GM23248 (cell line): ENCODE measurements around the gene GLT1D1. TPM values are rescaled to one million over a fixed set of nuclear protein-coding genes. Genes with fewer than 3 reads are reported as not detected.
"Not testable (repeated sequence)": the region's sequence is repeated elsewhere in the genome, so short reads cannot be mapped to it uniquely, and the experiment has no call there.

Source experiments
- DNase-seq: peaks from one replicate; pipeline ENCODE4 v3.0.0-alpha.2; 2015
- H2AFZ ChIP-seq: fragments of 200-600 bp; sonication (generic); 2 replicates; pipeline ENCODE4 v1.6.1; 2016; ENCODE audit warnings: antibody characterized with exemption
- H3F3A ChIP-seq: fragments of 200-600 bp; sonication (generic); 2 replicates; pipeline ENCODE4 v1.6.1; 2016; ENCODE audit warnings: mild to moderate bottlenecking, antibody characterized with exemption, mixed run types; ENCODE audit not compliant: insufficient read depth
- H3K27ac ChIP-seq: fragments of 200-600 bp; sonication (generic); 2 replicates; pipeline ENCODE4 v1.5.1; 2016; ENCODE audit warnings: mild to moderate bottlenecking
- H3K27me3 ChIP-seq: fragments of 200-600 bp; sonication (generic); replicated peaks from 2 replicates; pipeline ENCODE4 v1.6.1; 2016; ENCODE audit warnings: mild to moderate bottlenecking; ENCODE audit not compliant: insufficient read depth
- H3K36me3 ChIP-seq: fragments of 200-600 bp; sonication (generic); 2 replicates; pipeline ENCODE4 v1.6.1; 2016; ENCODE audit warnings: low read depth, mild to moderate bottlenecking
- H3K4me1 ChIP-seq: fragments of 200-600 bp; sonication (generic); 2 replicates; pipeline ENCODE4 v1.6.1; 2016; ENCODE audit warnings: mild to moderate bottlenecking; ENCODE audit not compliant: insufficient read depth
- H3K4me2 ChIP-seq: fragments of 200-600 bp; sonication (generic); one replicate; pipeline ENCODE4 v1.6.1; 2016; ENCODE audit warnings: mild to moderate bottlenecking; ENCODE audit not compliant: unreplicated experiment
- H3K4me3 ChIP-seq: fragments of 200-600 bp; sonication (generic); 2 replicates; pipeline ENCODE4 v1.5.1; 2016; ENCODE audit warnings: mild to moderate bottlenecking
- H3K79me2 ChIP-seq: fragments of 200-600 bp; sonication (generic); 2 replicates; pipeline ENCODE4 v1.6.1; 2016; ENCODE audit warnings: mild to moderate bottlenecking; ENCODE audit not compliant: insufficient read depth
- H3K9ac ChIP-seq: fragments of 200-600 bp; sonication (generic); 2 replicates; pipeline ENCODE4 v1.6.1; 2016; ENCODE audit warnings: mild to moderate bottlenecking
- H3K9me2 ChIP-seq: fragments of 200-600 bp; sonication (generic); 2 replicates; pipeline ENCODE4 v1.6.1; 2016; ENCODE audit warnings: mixed run types, mild to moderate bottlenecking, moderate library complexity; ENCODE audit not compliant: insufficient read depth
- H3K9me3 ChIP-seq: fragments of 200-600 bp; sonication (generic); one replicate; pipeline ENCODE4 v1.6.1; 2017; ENCODE audit warnings: low read depth
- H4K20me1 ChIP-seq: fragments of 200-600 bp; sonication (generic); 2 replicates; pipeline ENCODE4 v1.6.0; 2016; ENCODE audit not compliant: insufficient read depth
- EZH2 ChIP-seq: fragments of 200-600 bp; sonication (generic); IDR thresholded peaks from 2 replicates; pipeline ENCODE4 v1.6.1; 2018; ENCODE audit warnings: antibody characterized with exemption, mild to moderate bottlenecking; ENCODE audit not compliant: insufficient read depth, poor library complexity, severe bottlenecking
- EZH2phosphoT487 ChIP-seq: fragments of 200-600 bp; sonication (generic); IDR thresholded peaks from 2 replicates; pipeline ENCODE4 v1.6.1; 2018; ENCODE audit warnings: antibody characterized with exemption, moderate library complexity, mild to moderate bottlenecking, low read depth; ENCODE audit not compliant: insufficient read depth
- WGBS, 2 experiments: methylation state at CpG; one replicate each; pipeline ENCODE4 v1.1.6; 2015 to 2017; ENCODE audit warnings: low lambda C conversion rate in 2 of 2, low coverage in 1 of 2; ENCODE audit errors: missing lambda C conversion rate in 2 of 2; 5-methylcytosine and 5-hydroxymethylcytosine counted together
- in situ Hi-C: fragments of 300-500 bp; cut with MboI; formaldehyde crosslinking; loops from 2 replicates; pipeline ENCODE4 v1.15.0; 2020
- polyA plus RNA-seq: library from polyadenylated mRNA; unstranded; fragments of >200 nt; fragmentation: Nextera tagmentation; extraction: Ambion mirVana; gene quantifications from 2 replicates; pipeline ENCODE4 v1.2.1, GENCODE V29; 2016
- total RNA-seq: library from RNA; depleted of rRNA; stranded (reverse); fragments of >200 nt; shearing (Covaris generic); gene quantifications from 2 replicates; pipeline ENCODE4 v1.2.3, GENCODE V29; 2014

The GLT1D1 gene
- total and polyA plus RNA-seq, 2 experiments from 2014 or later: not detected

- 15 to 25% methylated on average over 8 of the region's 8 CpGs for WGBS, 2 experiments
- H3K79me2 ChIP-seq: no peaks in the 10 kb centered on the region
- no peaks in the 10 kb centered on the region for H3K4me1 ChIP-seq
- DNase-seq: no peak
- no peaks in the 10 kb centered on the region for H4K20me1 ChIP-seq
- in situ Hi-C loops: no loop called here
- H3K27ac ChIP-seq: no peak overlapping the region
- H3K27me3 ChIP-seq: no peaks in the 10 kb centered on the region
- H2AFZ ChIP-seq: no peak overlapping the region
- H3K9ac ChIP-seq: no peak overlapping the region
- no peak overlapping the region for H3K4me2 ChIP-seq
- H3K4me3 ChIP-seq: no peak overlapping the region
- H3K36me3 ChIP-seq: no peaks in the 10 kb centered on the region
- no peaks in the 10 kb centered on the region for H3F3A ChIP-seq
- no peak for TF ChIP-seq EZH2
- no peak for TF ChIP-seq EZH2phosphoT487
- H3K9me2 ChIP-seq: no peaks in the 10 kb centered on the region
- H3K9me3 ChIP-seq: no peaks in the 10 kb centered on the region
Observed at GRCh38 chr12:128840862-128841468, 12.3 kb upstream of the GLT1D1 start.

- H3K9me2 ChIP-seq: no peaks in the 10 kb centered on the region
- no peaks in the 10 kb centered on the region for H3K4me1 ChIP-seq
- WGBS, 2 experiments: 43 to 46% methylated on average over 11 of the region's 11 CpGs
- H3K4me3 ChIP-seq: no peak overlapping the region
- DNase-seq: no peak
- H3K4me2 ChIP-seq: no peak overlapping the region
- H4K20me1 ChIP-seq: no peaks in the 10 kb centered on the region
- in situ Hi-C loops: no loop called here
- H3K27me3 ChIP-seq: no peaks in the 10 kb centered on the region
- no peak overlapping the region for H3K27ac ChIP-seq
- H3K9ac ChIP-seq: no peak overlapping the region
- no peak overlapping the region for H2AFZ ChIP-seq
- no peaks in the 10 kb centered on the region for H3K36me3 ChIP-seq
- TF ChIP-seq EZH2phosphoT487 (no peak), EZH2 (no peak)
- H3K79me2 ChIP-seq: no peaks in the 10 kb centered on the region
- H3K9me3 ChIP-seq: no peaks in the 10 kb centered on the region
- no peaks in the 10 kb centered on the region for H3F3A ChIP-seq
Observed at GRCh38 chr12:128842579-128842978, 10.7 kb upstream of the GLT1D1 start.

- WGBS, 2 experiments: 22 to 23% methylated on average over 4 of the region's 4 CpGs
- Histone ChIP-seq H3K4me2 (no peak overlapping the region), H3K9ac (no peak overlapping the region), H3K36me3 (no peaks in the 10 kb centered on the region), H3K9me2 (no peaks in the 10 kb centered on the region), H3K27me3 (no peaks in the 10 kb centered on the region), H2AFZ (no peak overlapping the region), H3K4me3 (no peak overlapping the region), H3K27ac (no peak overlapping the region), H3K79me2 (no peaks in the 10 kb centered on the region), H3K4me1 (no peaks in the 10 kb centered on the region), H3F3A (no peaks in the 10 kb centered on the region), H4K20me1 (no peaks in the 10 kb centered on the region), H3K9me3 (no peaks in the 10 kb centered on the region)
- DNase-seq: no peak
- no peak for TF ChIP-seq EZH2phosphoT487
- TF ChIP-seq EZH2: no peak
- in situ Hi-C loops: no loop called here
Observed at GRCh38 chr12:128843538-128843937, 9.7 kb upstream of the GLT1D1 start.

- no peak overlapping the region for H3K4me3 ChIP-seq
- H3K9me3 ChIP-seq: no peaks in the 10 kb centered on the region
- in situ Hi-C loops: no loop called here
- H3K79me2 ChIP-seq: no peaks in the 10 kb centered on the region
- no peaks in the 10 kb centered on the region for H3K4me1 ChIP-seq
- no peaks in the 10 kb centered on the region for H3K9me2 ChIP-seq
- H3K27me3 ChIP-seq: no peaks in the 10 kb centered on the region
- H4K20me1 ChIP-seq: no peaks in the 10 kb centered on the region
- WGBS, 2 experiments: 18 to 34% methylated on average over 9 to 11 of the region's 11 CpGs
- no peak overlapping the region for H3K27ac ChIP-seq
- H3F3A ChIP-seq: no peaks in the 10 kb centered on the region
- H3K36me3 ChIP-seq: no peaks in the 10 kb centered on the region
- H3K4me2 ChIP-seq: no peak overlapping the region
- no peak overlapping the region for H3K9ac ChIP-seq
- H2AFZ ChIP-seq: no peak overlapping the region
- TF ChIP-seq EZH2phosphoT487 (no peak), EZH2 (no peak)
- no peak for DNase-seq
Observed at GRCh38 chr12:128844031-128844635, 9.1 kb upstream of the GLT1D1 start.

GRCh38 chr12:128846671-128847070 is 6.6 kb upstream of the GLT1D1 start:
- in situ Hi-C loops, H3K9ac ChIP-seq, H3K4me3 ChIP-seq: not testable (repeated sequence)

More at GRCh38 chr12:128846671-128847070, 6.6 kb upstream of the GLT1D1 start:
- H3K4me1 ChIP-seq, H3F3A ChIP-seq, H3K4me2 ChIP-seq, H3K27me3 ChIP-seq, H3K27ac ChIP-seq, H3K9me3 ChIP-seq, H3K79me2 ChIP-seq, H3K36me3 ChIP-seq, H2AFZ ChIP-seq, H4K20me1 ChIP-seq, H3K9me2 ChIP-seq, DNase-seq: not testable (repeated sequence)
- 55 to 83% methylated on average over 4 to 27 of the region's 27 CpGs for WGBS, 2 experiments
